ENCODE data around the gene HIPK2. TPM values are rescaled to one million over a fixed set of nuclear protein-coding genes. Genes with fewer than 3 reads are reported as not detected.

Gene HIPK2
- total and polyA plus RNA-seq, 2 experiments from 2014 or later: 18.2 to 22.9 TPM

DNA sequence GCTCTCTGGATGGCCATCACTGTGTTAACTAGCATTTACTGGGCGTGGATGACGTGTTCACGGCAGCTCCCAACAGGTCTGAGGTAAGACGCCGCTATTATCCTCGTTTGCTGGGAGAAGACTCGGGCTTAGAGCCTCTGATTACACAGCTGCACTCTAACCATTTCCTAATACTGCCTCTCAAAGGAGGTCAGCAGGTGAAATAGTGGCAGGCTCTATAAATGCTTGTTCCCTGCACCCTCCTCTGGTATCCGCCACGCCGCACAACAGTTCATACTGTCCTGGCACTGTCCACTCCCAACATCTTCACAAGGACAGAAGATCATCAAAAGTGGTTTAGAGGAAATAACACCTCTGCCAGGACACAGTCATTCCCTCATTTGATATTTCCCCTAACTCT, 28.3 kb downstream of the HIPK2 start:
- peaks cover 12% of the 10 kb centered on the region for H3K4me1 ChIP-seq (ENCODE audit: insufficient read depth)
- no peak overlapping the region for H2AFZ ChIP-seq
- no peak overlapping the region for H3K4me2 ChIP-seq
- no peaks in the 10 kb centered on the region for H3K9me2 ChIP-seq (replicated peaks; ENCODE audit: insufficient read depth)
- H3K27me3 ChIP-seq: no peaks in the 10 kb centered on the region
- peaks cover 87% of the 10 kb centered on the region for H4K20me1 ChIP-seq (ENCODE audit: insufficient read depth, poor library complexity, severe bottlenecking)
- DNase-seq (ENCODE audit: low spot score): no peak
- no peaks in the 10 kb centered on the region for H3K36me3 ChIP-seq (replicated peaks; ENCODE audit: insufficient read depth, low read depth)
- WGBS (ENCODE audit: low lambda C conversion rate, missing lambda C conversion rate): 91% methylated on average over 10 of the region's 10 CpGs
- peaks cover 100% of the 10 kb centered on the region for H3K79me2 ChIP-seq
- no peak overlapping the region for H3K27ac ChIP-seq
- H3K9me3 ChIP-seq (ENCODE audit: low read depth): no peaks in the 10 kb centered on the region
- TF ChIP-seq EZH2phosphoT487 (IDR thresholded peaks at IDR 0.05; ENCODE audit: low read depth, severe bottlenecking, unreplicated experiment) (no peak), EZH2 (IDR thresholded peaks at IDR 0.05; ENCODE audit: borderline replicate concordance) (no peak)
- TF ChIP-seq, protein P1, sequence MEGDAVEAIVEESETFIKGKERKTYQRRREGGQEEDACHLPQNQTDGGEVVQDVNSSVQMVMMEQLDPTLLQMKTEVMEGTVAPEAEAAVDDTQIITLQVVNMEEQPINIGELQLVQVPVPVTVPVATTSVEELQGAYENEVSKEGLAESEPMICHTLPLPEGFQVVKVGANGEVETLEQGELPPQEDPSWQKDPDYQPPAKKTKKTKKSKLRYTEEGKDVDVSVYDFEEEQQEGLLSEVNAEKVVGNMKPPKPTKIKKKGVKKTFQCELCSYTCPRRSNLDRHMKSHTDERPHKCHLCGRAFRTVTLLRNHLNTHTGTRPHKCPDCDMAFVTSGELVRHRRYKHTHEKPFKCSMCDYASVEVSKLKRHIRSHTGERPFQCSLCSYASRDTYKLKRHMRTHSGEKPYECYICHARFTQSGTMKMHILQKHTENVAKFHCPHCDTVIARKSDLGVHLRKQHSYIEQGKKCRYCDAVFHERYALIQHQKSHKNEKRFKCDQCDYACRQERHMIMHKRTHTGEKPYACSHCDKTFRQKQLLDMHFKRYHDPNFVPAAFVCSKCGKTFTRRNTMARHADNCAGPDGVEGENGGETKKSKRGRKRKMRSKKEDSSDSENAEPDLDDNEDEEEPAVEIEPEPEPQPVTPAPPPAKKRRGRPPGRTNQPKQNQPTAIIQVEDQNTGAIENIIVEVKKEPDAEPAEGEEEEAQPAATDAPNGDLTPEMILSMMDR (IDR thresholded peaks at IDR 0.05; ENCODE audit: poor library complexity): no peak
- H3K4me3 ChIP-seq: no peak overlapping the region

DNA sequence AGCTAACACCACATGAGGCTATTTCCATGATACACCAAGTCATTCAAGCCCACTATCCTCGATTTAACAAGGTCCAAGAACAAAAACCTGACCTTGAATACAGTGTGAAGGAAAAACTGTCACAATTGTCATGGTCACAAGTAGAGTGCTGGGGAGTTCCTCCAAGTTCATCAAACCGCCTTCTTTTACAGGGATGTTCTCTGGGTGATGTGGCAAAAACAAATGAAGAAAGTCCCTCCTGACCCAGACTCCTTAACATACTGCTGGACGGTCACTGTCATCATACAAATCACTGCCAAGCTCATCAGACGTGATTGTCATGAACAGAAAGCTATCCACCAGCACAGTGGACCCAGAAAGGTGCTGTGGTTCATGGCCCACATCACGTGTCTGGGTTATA, 28.9 kb downstream of the HIPK2 start:
- H3K79me2 ChIP-seq: peaks cover 100% of the 10 kb centered on the region
- TF ChIP-seq, protein P1 (IDR thresholded peaks at IDR 0.05; ENCODE audit: poor library complexity): no peak
- no peak for TF ChIP-seq EZH2 (IDR thresholded peaks at IDR 0.05; ENCODE audit: borderline replicate concordance)
- TF ChIP-seq EZH2phosphoT487 (IDR thresholded peaks at IDR 0.05; ENCODE audit: low read depth, severe bottlenecking, unreplicated experiment): no peak
- 88% methylated on average over 5 of the region's 5 CpGs for WGBS (ENCODE audit: low lambda C conversion rate, missing lambda C conversion rate)
- H3K27ac ChIP-seq: no peak overlapping the region
- no peaks in the 10 kb centered on the region for H3K36me3 ChIP-seq (replicated peaks; ENCODE audit: insufficient read depth, low read depth)
- H3K27me3 ChIP-seq: no peaks in the 10 kb centered on the region
- peaks cover 88% of the 10 kb centered on the region for H4K20me1 ChIP-seq (ENCODE audit: insufficient read depth, poor library complexity, severe bottlenecking)
- no peak for DNase-seq (ENCODE audit: low spot score)
- H3K4me2 ChIP-seq: no peak overlapping the region
- H3K9me2 ChIP-seq (replicated peaks; ENCODE audit: insufficient read depth): no peaks in the 10 kb centered on the region
- H3K9me3 ChIP-seq (ENCODE audit: low read depth): no peaks in the 10 kb centered on the region
- no peak overlapping the region for H2AFZ ChIP-seq
- H3K4me3 ChIP-seq: no peak overlapping the region
- H3K4me1 ChIP-seq (ENCODE audit: insufficient read depth): peaks cover 11% of the 10 kb centered on the region

DNA sequence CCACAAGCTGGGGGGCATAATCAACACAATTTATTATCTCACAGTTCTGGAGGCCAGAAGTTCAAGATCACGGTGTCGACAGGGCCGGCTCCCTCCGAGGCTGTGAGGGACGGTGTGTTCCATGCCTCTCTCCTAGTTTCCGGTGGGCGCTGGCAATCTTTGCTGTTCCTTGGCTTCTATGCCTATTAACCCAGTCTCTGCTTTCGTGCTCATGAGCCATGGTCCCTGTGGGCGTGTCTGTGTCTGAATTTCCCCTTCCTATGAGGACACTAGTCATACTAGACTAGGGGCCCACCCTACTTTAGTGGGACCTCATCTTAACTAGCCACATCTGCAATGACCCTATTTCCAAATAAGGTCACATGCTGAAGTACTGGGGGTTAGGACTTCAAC, 29.4 kb downstream of the HIPK2 start:
- no peak for DNase-seq (ENCODE audit: low spot score)
- H4K20me1 ChIP-seq (ENCODE audit: insufficient read depth, poor library complexity, severe bottlenecking): peaks cover 92% of the 10 kb centered on the region

More for the DNA sequence above, 29.4 kb downstream of the HIPK2 start:
- Histone ChIP-seq H3K36me3 (replicated peaks; ENCODE audit: insufficient read depth, low read depth) (no peaks in the 10 kb centered on the region), H3K27ac (no peak overlapping the region), H3K4me3 (no peak overlapping the region), H3K9me3 (ENCODE audit: low read depth) (no peaks in the 10 kb centered on the region), H3K79me2 (peaks cover 100% of the 10 kb centered on the region), H3K4me2 (no peak overlapping the region), H3K9me2 (replicated peaks; ENCODE audit: insufficient read depth) (no peaks in the 10 kb centered on the region), H2AFZ (no peak overlapping the region), H3K27me3 (no peaks in the 10 kb centered on the region), H3K4me1 (ENCODE audit: insufficient read depth) (peaks cover 5% of the 10 kb centered on the region)
- no peak for TF ChIP-seq EZH2 (IDR thresholded peaks at IDR 0.05; ENCODE audit: borderline replicate concordance)
- TF ChIP-seq, protein P1 (IDR thresholded peaks at IDR 0.05; ENCODE audit: poor library complexity): no peak
- no peak for TF ChIP-seq EZH2phosphoT487 (IDR thresholded peaks at IDR 0.05; ENCODE audit: low read depth, severe bottlenecking, unreplicated experiment)
- WGBS (ENCODE audit: low lambda C conversion rate, missing lambda C conversion rate): 91% methylated on average over 9 of the region's 9 CpGs

Measured in hepatocyte (in vitro differentiated cells).